ENCODE data around the gene CCDC88A.
A peak's percentile ranks its signal among the peaks of the same experiment; 100 is the strongest.
"Not testable (repeated sequence)": the region's sequence is repeated elsewhere in the genome, so short reads cannot be mapped to it uniquely, and the experiment has no call there.

The CCDC88A gene

GRCh38 chr2:55370208-55370607 lies 49.4 kb downstream of the CCDC88A start:
- DNase-seq: no peak

- no peak for DNase-seq
Measured at GRCh38 chr2:55365303-55365702, 54.4 kb downstream of the CCDC88A start.

GRCh38 chr2:55364189-55365055 lies 55.2 kb downstream of the CCDC88A start:
- DNase-seq: no peak

GRCh38 chr2:55363636-55364035 lies 56.0 kb downstream of the CCDC88A start:
- DNase-seq: no peak

- DNase-seq: no peak
Measured at GRCh38 chr2:55361465-55362189, 58.0 kb downstream of the CCDC88A start.

- no peak for DNase-seq
Measured at GRCh38 chr2:55358451-55358850, 61.2 kb downstream of the CCDC88A start.

GRCh38 chr2:55357927-55358326 lies 61.7 kb downstream of the CCDC88A start:
- DNase-seq: no peak

- no peak for DNase-seq
Measured at GRCh38 chr2:55357164-55357563, 62.5 kb downstream of the CCDC88A start.

GRCh38 chr2:55356136-55356535 lies 63.5 kb downstream of the CCDC88A start:
- DNase-seq: not testable (repeated sequence)

GRCh38 chr2:55355451-55355850 lies 64.2 kb downstream of the CCDC88A start:
- DNase-seq: no peak

- DNase-seq: no peak
Measured at GRCh38 chr2:55351672-55352071, 68.0 kb downstream of the CCDC88A start.

- DNase-seq: no peak
Measured at GRCh38 chr2:55345064-55345463, 74.6 kb downstream of the CCDC88A start.

- DNase-seq: no peak
Measured at GRCh38 chr2:55338268-55338667, 81.4 kb downstream of the CCDC88A start.

GRCh38 chr2:55334728-55335127 lies 84.9 kb downstream of the CCDC88A start:
- DNase-seq: no peak

GRCh38 chr2:55330541-55331297 lies 88.9 kb downstream of the CCDC88A start:
- no peak for DNase-seq

- DNase-seq: no peak
Measured at GRCh38 chr2:55327470-55328230, 92.0 kb downstream of the CCDC88A start.

GRCh38 chr2:55314985-55315384 lies 104.7 kb downstream of the CCDC88A start:
- no peak for DNase-seq

GRCh38 chr2:55311444-55311870 lies 108.2 kb downstream of the CCDC88A start:
- DNase-seq: no peak

- no peak for DNase-seq
Measured at GRCh38 chr2:55309446-55309845, 110.2 kb downstream of the CCDC88A start.

- no peak for DNase-seq
Measured at GRCh38 chr2:55302241-55302640, 117.4 kb downstream of the CCDC88A start.

GRCh38 chr2:55301277-55301676 lies 118.4 kb downstream of the CCDC88A start:
- no peak for DNase-seq

GRCh38 chr2:55296393-55296792 lies 123.3 kb downstream of the CCDC88A start:
- DNase-seq: peak; percentile 34

- no peak for DNase-seq
Measured at GRCh38 chr2:55283083-55283482, 136.6 kb downstream of the CCDC88A start.

Measured in NCI-H774 (cell line).